ENCODE data around the gene LCORL. TPM values are rescaled to one million over a fixed set of nuclear protein-coding genes. Genes with fewer than 3 reads are reported as not detected.
A peak's percentile ranks its signal among the peaks of the same experiment; 100 is the strongest.
"Not testable (repeated sequence)": the region's sequence is repeated elsewhere in the genome, so short reads cannot be mapped to it uniquely, and the experiment has no call there.

LCORL gene
- total RNA-seq, 1 experiment from 2014 or later = 12.1 TPM

- DNase-seq (ENCODE audit: low spot score) = peak; percentile 15
Observed at GRCh38 chr4:18020145-18020670, 1.3 kb downstream of the LCORL start.

- no peak for DNase-seq (ENCODE audit: low spot score)
Observed at GRCh38 chr4:18014269-18014668, 7.3 kb downstream of the LCORL start.

GRCh38 chr4:18012807-18013462, 8.6 kb downstream of the LCORL start:
- no peak for DNase-seq (ENCODE audit: low spot score)

- no peak for DNase-seq (ENCODE audit: low spot score)
Observed at GRCh38 chr4:18012134-18012806, 9.3 kb downstream of the LCORL start.

GRCh38 chr4:18007625-18008024, 13.9 kb downstream of the LCORL start:
- no peak for DNase-seq (ENCODE audit: low spot score)

GRCh38 chr4:18006432-18006831, 15.1 kb downstream of the LCORL start:
- not testable (repeated sequence) for DNase-seq (ENCODE audit: low spot score)

- no peak for DNase-seq (ENCODE audit: low spot score)
Observed at GRCh38 chr4:17997129-17997528, 24.4 kb downstream of the LCORL start.

GRCh38 chr4:17995165-17995564, 26.4 kb downstream of the LCORL start:
- no peak for DNase-seq (ENCODE audit: low spot score)

- DNase-seq (ENCODE audit: low spot score) = no peak
Observed at GRCh38 chr4:17985832-17986231, 35.7 kb downstream of the LCORL start.

GRCh38 chr4:17981063-17981462, 40.5 kb downstream of the LCORL start:
- no peak for DNase-seq (ENCODE audit: low spot score)

- no peak for DNase-seq (ENCODE audit: low spot score)
Observed at GRCh38 chr4:17968721-17969120, 52.8 kb downstream of the LCORL start.

- no peak for DNase-seq (ENCODE audit: low spot score)
Observed at GRCh38 chr4:17967078-17967477, 54.5 kb downstream of the LCORL start.

GRCh38 chr4:17966312-17966711, 55.2 kb downstream of the LCORL start:
- DNase-seq (ENCODE audit: low spot score) = no peak

- no peak for DNase-seq (ENCODE audit: low spot score)
Observed at GRCh38 chr4:17964576-17964975, 57.0 kb downstream of the LCORL start.

- no peak for DNase-seq (ENCODE audit: low spot score)
Observed at GRCh38 chr4:17962171-17962570, 59.4 kb downstream of the LCORL start.

GRCh38 chr4:17961249-17961648, 60.3 kb downstream of the LCORL start:
- no peak for DNase-seq (ENCODE audit: low spot score)

GRCh38 chr4:17958181-17958580, 63.4 kb downstream of the LCORL start:
- no peak for DNase-seq (ENCODE audit: low spot score)

GRCh38 chr4:17957688-17958087, 63.9 kb downstream of the LCORL start:
- DNase-seq (ENCODE audit: low spot score) = no peak

GRCh38 chr4:17956245-17956644, 65.3 kb downstream of the LCORL start:
- no peak for DNase-seq (ENCODE audit: low spot score)

GRCh38 chr4:17945303-17945702, 76.3 kb downstream of the LCORL start:
- DNase-seq (ENCODE audit: low spot score) = no peak

- no peak for DNase-seq (ENCODE audit: low spot score)
Observed at GRCh38 chr4:17941731-17942130, 79.8 kb downstream of the LCORL start.

- no peak for DNase-seq (ENCODE audit: low spot score)
Observed at GRCh38 chr4:17939054-17939453, 82.5 kb downstream of the LCORL start.

- DNase-seq (ENCODE audit: low spot score) = no peak
Observed at GRCh38 chr4:17934286-17934685, 87.3 kb downstream of the LCORL start.

Measured in H4 (cell line).